GM18861 (cell line): ENCODE results near the gene TTC13.

Experiments used
- ATAC-seq: cut with Tn5 transposase; IDR thresholded peaks from one replicate; pipeline ENCODE4 v1.9.1; 2021; ENCODE audit not compliant: unreplicated experiment

Gene TTC13

GRCh38 chr1:230907472-230908205 lies 71.0 kb downstream of the TTC13 start:
- no peak for ATAC-seq

GRCh38 chr1:230906226-230906625 lies 72.4 kb downstream of the TTC13 start:
- no peak for ATAC-seq

- no peak for ATAC-seq
These were observed 72.9 kb downstream of the TTC13 start for GRCh38 chr1:230905733-230906132.

- no peak for ATAC-seq
These were observed 76.2 kb downstream of the TTC13 start for GRCh38 chr1:230902349-230902923.

GRCh38 chr1:230901671-230902070 lies 77.0 kb downstream of the TTC13 start:
- no peak for ATAC-seq

- ATAC-seq = no peak
These were observed 77.7 kb downstream of the TTC13 start for GRCh38 chr1:230900984-230901383.

- no peak for ATAC-seq
These were observed 78.8 kb downstream of the TTC13 start for GRCh38 chr1:230899841-230900251.

GRCh38 chr1:230898748-230899147 lies 79.9 kb downstream of the TTC13 start:
- no peak for ATAC-seq

- no peak for ATAC-seq
These were observed 80.5 kb downstream of the TTC13 start for GRCh38 chr1:230898144-230898543.

- ATAC-seq = no peak
These were observed 81.9 kb downstream of the TTC13 start for GRCh38 chr1:230896779-230897178.

GRCh38 chr1:230895452-230895851 lies 83.2 kb downstream of the TTC13 start:
- no peak for ATAC-seq

- ATAC-seq = no peak
These were observed 84.0 kb downstream of the TTC13 start for GRCh38 chr1:230894664-230895063.

GRCh38 chr1:230894032-230894431 lies 84.6 kb downstream of the TTC13 start:
- no peak for ATAC-seq

- no peak for ATAC-seq
These were observed 86.6 kb downstream of the TTC13 start for GRCh38 chr1:230892018-230892491.

GRCh38 chr1:230891413-230891812 lies 87.2 kb downstream of the TTC13 start:
- no peak for ATAC-seq

- ATAC-seq = no peak
These were observed 94.0 kb downstream of the TTC13 start for GRCh38 chr1:230884646-230885045.

- ATAC-seq = no peak
These were observed 94.7 kb downstream of the TTC13 start for GRCh38 chr1:230883967-230884366.

GRCh38 chr1:230879778-230880177 lies 98.9 kb downstream of the TTC13 start:
- no peak for ATAC-seq

- ATAC-seq = no peak
These were observed 100.1 kb downstream of the TTC13 start for GRCh38 chr1:230878591-230878990.

- ATAC-seq = no peak
These were observed 100.6 kb downstream of the TTC13 start for GRCh38 chr1:230877924-230878590.

- no peak for ATAC-seq
These were observed 101.3 kb downstream of the TTC13 start for GRCh38 chr1:230877146-230877923.
